ENCODE measurements around the gene PSMB9.
"Not testable (repeated sequence)": the region's sequence is repeated elsewhere in the genome, so short reads cannot be mapped to it uniquely, and the experiment has no call there.

Gene PSMB9

DNA sequence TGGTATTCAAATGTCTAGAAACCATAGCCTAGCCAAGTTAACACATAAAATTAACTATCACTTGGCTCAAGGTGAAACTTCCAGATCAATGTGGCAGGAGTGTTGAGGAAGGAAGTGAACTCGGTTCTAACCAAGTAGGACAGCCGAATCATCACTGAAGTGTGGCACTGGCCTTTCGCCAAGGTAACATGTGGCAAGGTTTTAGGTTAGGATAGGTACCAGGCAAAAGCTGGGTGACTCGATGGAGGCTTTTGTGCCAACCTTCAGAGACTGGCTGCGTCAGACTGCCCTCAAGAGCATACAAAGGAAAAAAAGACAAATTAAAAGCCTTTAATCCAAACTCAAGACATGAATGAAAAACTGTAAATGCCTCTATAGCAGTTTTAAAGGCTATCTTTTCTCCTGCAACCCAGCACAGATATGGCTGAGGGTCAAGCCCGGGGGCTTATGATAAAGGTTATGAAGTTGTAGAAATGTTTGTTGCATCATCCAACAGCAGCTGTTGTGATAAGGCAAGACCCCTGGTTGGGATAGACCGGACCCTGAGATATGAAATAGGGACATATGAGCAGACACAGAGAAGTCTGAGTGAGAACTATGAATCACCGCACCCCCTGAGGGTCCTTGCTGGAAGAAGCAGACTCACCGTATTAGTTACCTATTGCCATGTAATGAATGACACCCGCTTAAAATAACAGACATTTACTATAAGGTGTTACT is 11.9 kb downstream of the PSMB9 start:
- DNase-seq, result no peak

DNA sequence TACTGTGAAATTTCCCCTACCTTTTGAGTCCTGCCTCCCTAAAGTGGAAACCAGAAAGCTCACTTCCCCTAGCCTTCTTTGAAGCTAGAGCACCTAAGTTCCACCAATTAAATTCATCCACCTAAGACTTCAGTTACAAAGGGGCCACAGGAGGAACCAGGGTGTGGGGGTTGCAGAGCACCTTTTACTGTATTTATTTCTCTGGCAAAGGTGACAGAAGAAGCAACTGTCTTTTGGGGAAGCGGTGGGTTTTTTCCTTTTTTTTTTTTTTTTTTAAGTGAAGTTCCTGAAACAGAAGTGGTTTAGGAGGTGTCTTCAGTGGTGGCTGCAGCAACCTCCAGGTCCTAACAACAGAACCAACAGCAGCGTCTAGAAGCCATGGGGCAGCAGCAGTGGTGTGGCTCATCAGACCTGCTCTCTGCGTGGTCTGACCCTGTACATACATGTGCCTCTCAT is 13.1 kb downstream of the PSMB9 start:
- DNase-seq, result no peak

DNA sequence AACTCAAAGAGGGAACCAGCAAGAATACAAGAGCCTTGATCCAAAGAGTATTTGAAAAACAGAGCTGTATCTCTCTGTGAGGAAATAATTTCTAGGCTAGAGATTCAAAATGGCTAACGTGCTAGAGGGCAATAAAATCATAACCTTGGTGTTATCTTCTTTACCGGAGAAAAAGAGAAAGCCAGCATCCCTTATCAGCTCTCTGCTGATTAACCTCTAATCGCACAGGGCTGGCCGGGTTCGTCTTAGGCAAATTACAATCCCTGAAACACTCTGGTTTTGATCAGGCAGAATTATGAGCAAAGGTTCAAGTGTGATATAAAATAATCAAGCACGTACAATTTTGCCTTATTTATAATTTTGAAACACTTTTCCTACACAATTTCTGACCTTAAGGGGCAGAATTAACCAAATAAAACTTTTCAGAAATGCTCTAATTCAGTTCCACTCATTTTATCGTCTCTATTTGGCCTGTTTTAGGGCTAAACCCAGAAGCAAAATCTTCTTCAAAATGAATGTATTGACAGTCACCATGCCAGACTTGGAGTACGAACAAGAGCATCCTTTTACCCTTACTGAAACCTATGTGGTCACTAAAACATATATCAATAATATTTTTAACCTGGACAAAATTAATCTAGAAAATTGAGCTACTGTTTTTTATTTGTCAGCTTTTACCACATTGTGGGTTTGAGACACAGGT is 13.7 kb downstream of the PSMB9 start:
- no peak for DNase-seq

- peak; percentile 86 for DNase-seq
Measured at GRCh38 chr6:32868257-32868788, 14.3 kb downstream of the PSMB9 start.

- not testable (repeated sequence) for DNase-seq
Measured at GRCh38 chr6:32873947-32874346, 20.0 kb downstream of the PSMB9 start.

GRCh38 chr6:32876603-32877002 is 22.6 kb downstream of the PSMB9 start:
- no peak for DNase-seq

- DNase-seq, result no peak
Measured at GRCh38 chr6:32879691-32880090, 25.7 kb downstream of the PSMB9 start.

DNA sequence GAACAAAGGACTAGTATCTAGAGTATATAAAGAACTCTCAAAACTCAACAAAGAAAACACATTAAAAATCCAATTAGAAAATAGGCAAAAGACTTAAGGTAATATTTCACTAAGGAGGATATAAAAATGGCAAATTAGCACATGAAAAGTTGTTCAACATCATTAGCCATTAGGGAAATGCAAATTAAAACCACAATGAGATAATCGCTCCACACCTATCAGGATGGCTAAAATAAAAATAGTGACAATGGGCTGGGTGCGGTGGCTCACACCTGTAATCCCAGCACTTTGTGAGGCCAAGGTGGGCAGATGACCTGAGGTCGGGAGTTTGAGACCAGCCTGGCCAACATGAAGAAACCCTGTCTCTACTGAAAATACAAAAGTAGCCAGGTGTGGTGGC is 27.0 kb downstream of the PSMB9 start:
- not testable (repeated sequence) for DNase-seq

DNA sequence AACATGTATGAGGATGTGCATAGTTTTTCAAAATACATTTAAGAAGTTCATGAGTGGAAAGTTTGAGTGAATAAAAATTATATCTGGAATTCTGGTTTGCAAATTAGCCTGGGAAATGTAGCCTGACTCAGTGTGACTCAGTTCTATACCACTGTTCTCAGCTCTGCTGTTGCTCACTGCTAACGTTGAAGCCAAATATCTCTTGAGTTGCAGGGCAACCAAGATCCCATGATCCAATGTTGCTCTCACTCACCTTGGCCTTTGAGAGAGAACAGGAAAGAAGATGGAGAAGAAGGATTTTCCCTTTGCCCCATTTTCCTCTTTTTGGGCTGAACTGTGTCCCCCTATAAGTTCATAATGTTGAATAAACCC is 28.9 kb downstream of the PSMB9 start:
- no peak for DNase-seq

GRCh38 chr6:32883789-32884188 is 29.8 kb downstream of the PSMB9 start:
- DNase-seq, result no peak

- DNase-seq, result no peak
Measured at GRCh38 chr6:32885698-32886286, 31.8 kb downstream of the PSMB9 start.

- DNase-seq, result no peak
Measured at GRCh38 chr6:32886681-32887383, 32.8 kb downstream of the PSMB9 start.

DNA sequence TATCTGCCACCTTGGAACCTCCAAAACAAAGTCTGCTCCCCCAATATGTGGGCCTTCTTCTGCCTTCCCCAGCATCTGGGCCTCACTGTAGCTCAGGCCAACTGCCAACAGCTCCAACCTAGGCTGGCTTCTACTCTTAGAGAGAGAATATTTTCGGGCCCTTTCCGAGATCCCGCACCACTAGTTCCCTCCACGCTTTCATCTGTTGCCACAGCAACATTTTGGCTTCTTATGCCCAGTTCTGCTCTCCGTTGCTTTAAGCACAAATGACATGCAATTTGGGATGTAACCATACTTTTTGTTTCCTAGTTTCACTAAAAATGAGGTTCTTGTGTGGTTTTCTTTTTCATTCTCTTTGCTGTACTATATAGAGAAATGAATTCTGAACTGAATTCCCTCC is 33.6 kb downstream of the PSMB9 start:
- no peak for DNase-seq

- DNase-seq, result no peak
Measured at GRCh38 chr6:32888576-32888975, 34.6 kb downstream of the PSMB9 start.

DNA sequence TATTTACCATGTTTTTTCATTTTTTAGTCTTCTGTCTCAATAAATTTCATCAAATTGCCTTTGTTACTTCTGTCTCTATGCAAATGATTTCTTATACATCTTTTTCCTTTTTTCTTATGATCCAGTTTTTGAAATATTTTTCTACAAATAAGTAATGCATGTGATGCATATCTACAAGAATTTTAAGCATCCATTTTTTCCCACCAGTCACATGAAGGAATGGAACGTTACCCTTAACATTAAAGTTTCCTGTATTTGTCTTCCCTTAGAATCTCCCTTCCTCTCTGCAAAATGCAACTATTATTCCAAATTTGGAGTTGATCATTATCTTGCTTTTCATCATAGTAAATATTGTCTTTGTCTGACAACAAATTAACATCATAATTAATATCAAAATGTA is 35.5 kb downstream of the PSMB9 start:
- DNase-seq, result no peak

- no peak for DNase-seq
Measured at GRCh38 chr6:32890831-32891230, 36.8 kb downstream of the PSMB9 start.

GRCh38 chr6:32894085-32895005 is 40.4 kb downstream of the PSMB9 start:
- peak; percentile 95 for DNase-seq

DNA sequence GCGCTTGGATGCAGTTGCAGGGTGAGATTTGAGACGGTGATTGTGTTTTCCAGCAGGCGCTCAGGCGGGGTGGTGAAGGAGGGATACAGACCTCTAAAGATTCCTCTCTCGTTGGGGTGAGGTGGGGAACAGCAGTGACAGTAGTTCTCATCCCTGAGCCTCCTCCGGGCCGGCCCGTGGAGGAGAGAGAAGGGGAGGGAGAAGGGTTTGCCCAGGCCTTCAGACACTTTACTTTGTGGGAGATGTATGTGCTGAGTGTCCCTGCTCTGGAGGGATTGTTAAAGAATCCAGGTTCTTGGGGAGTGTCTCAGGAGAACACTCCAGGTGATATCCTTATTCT is 41.0 kb downstream of the PSMB9 start:
- no peak for DNase-seq

- no peak for DNase-seq
Measured at GRCh38 chr6:32903952-32904351, 50.0 kb downstream of the PSMB9 start.

DNA sequence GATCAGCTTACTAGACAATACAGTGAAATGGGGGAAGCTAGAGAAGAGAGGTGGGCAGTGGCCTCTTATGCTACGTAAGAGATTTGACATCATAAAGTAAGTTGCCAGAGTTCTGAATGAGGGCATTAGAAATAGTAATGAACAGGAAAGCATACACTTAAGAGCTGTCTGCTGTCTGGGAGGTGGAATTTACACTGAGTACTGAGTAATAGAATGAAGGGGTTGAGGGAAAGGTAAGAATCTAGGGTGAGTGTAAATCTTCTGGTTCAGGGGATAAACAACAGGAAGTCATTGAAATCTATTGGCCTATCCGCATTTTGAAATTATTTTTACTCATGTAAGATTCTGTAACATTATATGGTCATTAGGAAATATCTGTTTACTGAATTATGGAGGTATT is 51.1 kb downstream of the PSMB9 start:
- no peak for DNase-seq

DNA sequence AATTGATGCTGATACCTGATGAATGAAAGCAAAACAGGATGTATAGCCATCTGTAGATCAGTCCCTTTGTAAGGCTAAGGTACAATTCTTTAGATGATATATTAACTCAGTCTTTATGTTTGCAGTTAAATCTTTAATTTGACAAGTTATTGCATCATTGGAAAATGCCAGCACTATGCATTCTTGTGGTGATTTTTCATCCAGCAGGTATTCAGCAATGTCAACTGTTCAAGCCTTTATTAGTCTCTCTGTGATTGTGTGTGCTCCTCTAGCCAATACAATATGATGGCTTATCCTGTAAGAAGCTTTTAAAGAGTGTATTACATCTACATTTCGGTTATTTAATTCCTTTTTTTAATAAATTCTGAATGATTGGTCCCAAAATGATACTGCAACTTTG is 52.5 kb downstream of the PSMB9 start:
- no peak for DNase-seq

- no peak for DNase-seq
Measured at GRCh38 chr6:32908897-32909296, 54.9 kb downstream of the PSMB9 start.

Data from effector CD8-positive, alpha-beta T cell (primary cell).